SK-N-MC (cell line): ENCODE results near the gene PRDX1.

ENCODE experiments used
- EZH2 ChIP-seq: fragments of 200-600 bp; sonication (generic); IDR thresholded peaks from one replicate; pipeline ENCODE4 v1.6.1; 2017; ENCODE audit warnings: antibody characterized with exemption
- FOXP2 ChIP-seq: optimal IDR thresholded peaks from 2 replicates; pipeline ENCODE3; 2011; ENCODE audit warnings: mild to moderate bottlenecking, moderate library complexity; ENCODE audit not compliant: insufficient read depth; ENCODE audit errors: extremely low read length, control extremely low read depth
- POLR2AphosphoS5 ChIP-seq: IDR thresholded peaks from 2 replicates; pipeline ENCODE4 v1.6.1; 2012; ENCODE audit warnings: mild to moderate bottlenecking, low read depth, low read length, borderline replicate concordance

- TF ChIP-seq POLR2AphosphoS5 (no peak), EZH2 (no peak), FOXP2 (no peak)
These were observed 48.9 kb upstream of the PRDX1 start for GRCh38 chr1:45570631-45571030.
